Measurements from ENCODE around the gene CHIA. TPM values are rescaled to one million over a fixed set of nuclear protein-coding genes. Genes with fewer than 3 reads are reported as not detected.

CHIA gene
- total and polyA plus RNA-seq, 2 experiments from 2014 or later: not detected

DNA sequence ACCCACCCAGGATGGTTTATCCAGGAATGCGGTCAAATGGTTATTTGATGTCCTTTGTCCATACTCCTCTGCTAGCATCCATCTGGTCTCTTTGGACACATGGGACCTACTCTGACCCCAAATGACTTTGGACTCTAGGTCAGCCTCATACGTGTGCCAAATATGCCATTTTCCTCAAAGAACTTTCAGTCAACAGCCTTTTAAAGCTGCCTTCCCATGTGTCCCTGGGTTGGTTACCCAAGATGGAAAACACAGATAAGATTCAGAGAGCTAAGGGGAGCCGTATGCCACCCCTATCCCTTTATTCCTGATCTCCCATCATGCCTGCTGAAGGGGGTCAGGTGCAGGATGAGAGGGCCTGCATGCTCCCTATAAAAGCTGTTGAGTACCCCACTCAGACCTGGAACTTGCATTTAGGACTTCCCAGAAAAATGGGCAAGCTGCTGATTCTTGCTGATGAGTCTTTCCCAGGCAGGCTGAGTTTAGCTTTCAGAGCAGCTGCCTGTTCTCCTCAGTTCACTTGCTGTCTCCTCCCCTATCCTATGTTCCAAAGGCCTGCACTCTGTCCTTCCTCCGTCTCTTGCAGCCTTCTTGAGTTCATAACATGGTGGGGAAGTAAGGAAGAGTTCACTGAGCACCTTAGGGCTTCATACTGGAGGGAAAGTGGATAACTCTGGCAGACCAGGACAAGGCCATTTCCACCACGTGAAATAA lies 43.4 kb upstream of the CHIA start:
- H3K27me3 ChIP-seq: no peaks in the 10 kb centered on the region
- no peaks in the 10 kb centered on the region for H3K9me2 ChIP-seq (replicated peaks; ENCODE audit: insufficient read depth)
- H4K20me1 ChIP-seq (ENCODE audit: insufficient read depth, poor library complexity, severe bottlenecking): no peaks in the 10 kb centered on the region
- DNase-seq (ENCODE audit: low spot score): no peak
- H3K27ac ChIP-seq: no peak overlapping the region
- H3K4me2 ChIP-seq: no peak overlapping the region
- H2AFZ ChIP-seq: no peak overlapping the region
- H3K4me1 ChIP-seq (ENCODE audit: insufficient read depth): no peaks in the 10 kb centered on the region
- WGBS (ENCODE audit: low lambda C conversion rate, missing lambda C conversion rate): 69% methylated on average over 5 of the region's 5 CpGs
- no peak overlapping the region for H3K4me3 ChIP-seq
- TF ChIP-seq EZH2 (IDR thresholded peaks at IDR 0.05; ENCODE audit: borderline replicate concordance) (no peak), EZH2phosphoT487 (IDR thresholded peaks at IDR 0.05; ENCODE audit: low read depth, severe bottlenecking, unreplicated experiment) (no peak)
- TF ChIP-seq, protein P1, sequence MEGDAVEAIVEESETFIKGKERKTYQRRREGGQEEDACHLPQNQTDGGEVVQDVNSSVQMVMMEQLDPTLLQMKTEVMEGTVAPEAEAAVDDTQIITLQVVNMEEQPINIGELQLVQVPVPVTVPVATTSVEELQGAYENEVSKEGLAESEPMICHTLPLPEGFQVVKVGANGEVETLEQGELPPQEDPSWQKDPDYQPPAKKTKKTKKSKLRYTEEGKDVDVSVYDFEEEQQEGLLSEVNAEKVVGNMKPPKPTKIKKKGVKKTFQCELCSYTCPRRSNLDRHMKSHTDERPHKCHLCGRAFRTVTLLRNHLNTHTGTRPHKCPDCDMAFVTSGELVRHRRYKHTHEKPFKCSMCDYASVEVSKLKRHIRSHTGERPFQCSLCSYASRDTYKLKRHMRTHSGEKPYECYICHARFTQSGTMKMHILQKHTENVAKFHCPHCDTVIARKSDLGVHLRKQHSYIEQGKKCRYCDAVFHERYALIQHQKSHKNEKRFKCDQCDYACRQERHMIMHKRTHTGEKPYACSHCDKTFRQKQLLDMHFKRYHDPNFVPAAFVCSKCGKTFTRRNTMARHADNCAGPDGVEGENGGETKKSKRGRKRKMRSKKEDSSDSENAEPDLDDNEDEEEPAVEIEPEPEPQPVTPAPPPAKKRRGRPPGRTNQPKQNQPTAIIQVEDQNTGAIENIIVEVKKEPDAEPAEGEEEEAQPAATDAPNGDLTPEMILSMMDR (IDR thresholded peaks at IDR 0.05; ENCODE audit: poor library complexity): no peak
- H3K79me2 ChIP-seq: no peaks in the 10 kb centered on the region
- H3K9me3 ChIP-seq (ENCODE audit: low read depth): no peaks in the 10 kb centered on the region
- no peaks in the 10 kb centered on the region for H3K36me3 ChIP-seq (replicated peaks; ENCODE audit: insufficient read depth, low read depth)

DNA sequence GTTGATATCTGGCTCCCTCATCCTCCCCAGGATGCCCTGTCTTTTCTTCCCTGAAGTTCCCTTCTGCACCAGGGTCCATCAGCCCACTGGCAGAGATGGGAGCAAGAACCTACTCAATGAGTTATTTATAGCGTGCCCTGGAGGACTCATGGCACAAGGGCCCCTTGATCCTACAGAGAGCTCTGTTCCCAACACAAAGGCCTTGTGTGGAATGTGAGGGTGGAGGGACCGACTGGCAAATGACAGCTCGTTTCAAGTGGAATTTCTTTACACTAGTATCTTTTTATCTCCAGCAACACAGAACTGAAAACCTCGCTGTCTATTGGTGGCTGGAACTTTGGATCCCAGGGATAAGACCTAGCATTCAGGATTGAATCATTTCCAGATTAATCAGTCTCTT lies 40.7 kb upstream of the CHIA start:
- 38% methylated on average over 4 of the region's 4 CpGs for WGBS (ENCODE audit: low lambda C conversion rate, missing lambda C conversion rate)
- H3K9me2 ChIP-seq (replicated peaks; ENCODE audit: insufficient read depth): no peaks in the 10 kb centered on the region
- no peaks in the 10 kb centered on the region for H4K20me1 ChIP-seq (ENCODE audit: insufficient read depth, poor library complexity, severe bottlenecking)
- DNase-seq (ENCODE audit: low spot score): no peak
- no peaks in the 10 kb centered on the region for H3K27me3 ChIP-seq
- no peaks in the 10 kb centered on the region for H3K36me3 ChIP-seq (replicated peaks; ENCODE audit: insufficient read depth, low read depth)
- no peaks in the 10 kb centered on the region for H3K9me3 ChIP-seq (ENCODE audit: low read depth)
- no peak overlapping the region for H3K4me3 ChIP-seq
- no peak overlapping the region for H2AFZ ChIP-seq
- no peak overlapping the region for H3K27ac ChIP-seq
- no peaks in the 10 kb centered on the region for H3K4me1 ChIP-seq (ENCODE audit: insufficient read depth)
- no peak overlapping the region for H3K4me2 ChIP-seq
- H3K79me2 ChIP-seq: no peaks in the 10 kb centered on the region
- no peak for TF ChIP-seq EZH2phosphoT487 (IDR thresholded peaks at IDR 0.05; ENCODE audit: low read depth, severe bottlenecking, unreplicated experiment)
- no peak for TF ChIP-seq EZH2 (IDR thresholded peaks at IDR 0.05; ENCODE audit: borderline replicate concordance)
- TF ChIP-seq, protein P1 (IDR thresholded peaks at IDR 0.05; ENCODE audit: poor library complexity): no peak

DNA sequence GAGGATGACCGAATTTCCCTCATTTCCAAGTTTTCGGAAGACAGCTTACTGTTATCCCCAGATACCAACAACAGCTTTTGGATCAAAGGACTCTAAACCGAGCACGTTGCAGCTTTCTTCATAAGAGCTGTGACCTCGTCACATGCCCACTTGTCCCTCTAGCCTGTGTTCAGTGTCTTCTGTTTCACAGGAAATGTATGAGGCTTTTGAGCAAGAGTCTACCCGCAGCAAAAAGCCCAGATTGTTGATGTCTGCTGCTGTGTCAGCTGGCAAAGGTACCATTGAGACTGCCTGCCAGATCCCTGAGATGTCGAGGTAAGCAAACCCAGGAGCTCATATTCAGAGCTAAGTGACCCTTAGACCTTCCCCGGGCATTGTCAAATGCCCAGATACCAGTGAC lies 39.1 kb upstream of the CHIA start:
- Histone ChIP-seq H3K9me3 (ENCODE audit: low read depth) (no peaks in the 10 kb centered on the region), H3K79me2 (no peaks in the 10 kb centered on the region), H2AFZ (no peak overlapping the region), H3K9me2 (replicated peaks; ENCODE audit: insufficient read depth) (no peaks in the 10 kb centered on the region), H3K4me1 (ENCODE audit: insufficient read depth) (no peaks in the 10 kb centered on the region), H3K27me3 (no peaks in the 10 kb centered on the region), H3K4me2 (no peak overlapping the region), H3K27ac (no peak overlapping the region), H4K20me1 (ENCODE audit: insufficient read depth, poor library complexity, severe bottlenecking) (no peaks in the 10 kb centered on the region), H3K36me3 (replicated peaks; ENCODE audit: insufficient read depth, low read depth) (no peaks in the 10 kb centered on the region), H3K4me3 (no peak overlapping the region)
- WGBS (ENCODE audit: low lambda C conversion rate, missing lambda C conversion rate): 87% methylated on average over 8 of the region's 8 CpGs
- DNase-seq (ENCODE audit: low spot score): no peak
- TF ChIP-seq EZH2 (IDR thresholded peaks at IDR 0.05; ENCODE audit: borderline replicate concordance): no peak
- TF ChIP-seq, protein P1 (IDR thresholded peaks at IDR 0.05; ENCODE audit: poor library complexity): no peak
- TF ChIP-seq EZH2phosphoT487 (IDR thresholded peaks at IDR 0.05; ENCODE audit: low read depth, severe bottlenecking, unreplicated experiment): no peak

Data from hepatocyte (in vitro differentiated cells).